ENCODE data around the gene LHX5.

LHX5 gene

GRCh38 chr12:113479216-113479589, 7.5 kb upstream of the LHX5 start:
- H3K4me1 ChIP-seq = no peaks in the 10 kb centered on the region
- H3K4me3 ChIP-seq = no peak overlapping the region
- peaks cover 72% of the 10 kb centered on the region for H3K27me3 ChIP-seq
- no peak for TF ChIP-seq Cebpa-rat (IDR thresholded peaks at IDR 0.05)
- H3K4me2 ChIP-seq = no peak overlapping the region
- peaks cover 12% of the 10 kb centered on the region; the same call in 1 of the 2 replicates for H4K20me1 ChIP-seq
- H3K9me3 ChIP-seq = peaks cover 56% of the 10 kb centered on the region
- H3K9ac ChIP-seq = no peak overlapping the region
- no peak overlapping the region for H3K27ac ChIP-seq
- no peaks in the 10 kb centered on the region for H3K36me3 ChIP-seq

GRCh38 chr12:113478351-113479011, 6.8 kb upstream of the LHX5 start:
- H3K4me2 ChIP-seq = no peak overlapping the region
- H4K20me1 ChIP-seq = peaks cover 19% of the 10 kb centered on the region; the same call in 1 of the 2 replicates
- TF ChIP-seq Cebpa-rat (IDR thresholded peaks at IDR 0.05) = no peak
- H3K27ac ChIP-seq = no peak overlapping the region
- H3K9me3 ChIP-seq = peaks cover 56% of the 10 kb centered on the region
- peaks cover 79% of the 10 kb centered on the region for H3K27me3 ChIP-seq
- H3K4me3 ChIP-seq = no peak overlapping the region
- no peak overlapping the region for H3K9ac ChIP-seq
- H3K36me3 ChIP-seq = no peaks in the 10 kb centered on the region
- no peaks in the 10 kb centered on the region for H3K4me1 ChIP-seq

- Histone ChIP-seq H3K27ac (no peak overlapping the region), H3K9ac (no peak overlapping the region), H3K4me2 (no peak overlapping the region), H3K4me1 (no peaks in the 10 kb centered on the region), H3K9me3 (peaks cover 56% of the 10 kb centered on the region), H3K27me3 (peaks cover 85% of the 10 kb centered on the region), H4K20me1 (peaks cover 26% of the 10 kb centered on the region; the same call in 1 of the 2 replicates), H3K4me3 (no peak overlapping the region), H3K36me3 (no peaks in the 10 kb centered on the region)
- no peak for TF ChIP-seq Cebpa-rat (IDR thresholded peaks at IDR 0.05)
Measured at GRCh38 chr12:113477842-113478215, 6.2 kb upstream of the LHX5 start.

GRCh38 chr12:113477171-113477841, 5.6 kb upstream of the LHX5 start:
- peaks cover 31% of the 10 kb centered on the region; the same call in 1 of the 2 replicates for H4K20me1 ChIP-seq
- no peak overlapping the region for H3K9ac ChIP-seq
- no peaks in the 10 kb centered on the region for H3K36me3 ChIP-seq
- TF ChIP-seq Cebpa-rat (IDR thresholded peaks at IDR 0.05) = no peak
- H3K9me3 ChIP-seq = peaks cover 56% of the 10 kb centered on the region
- H3K4me2 ChIP-seq = no peak overlapping the region
- H3K4me3 ChIP-seq = no peak overlapping the region
- no peak overlapping the region for H3K27ac ChIP-seq
- H3K27me3 ChIP-seq = peaks cover 91% of the 10 kb centered on the region
- H3K4me1 ChIP-seq = no peaks in the 10 kb centered on the region

- H3K4me1 ChIP-seq = no peaks in the 10 kb centered on the region
- peaks cover 56% of the 10 kb centered on the region for H3K9me3 ChIP-seq
- peaks cover 40% of the 10 kb centered on the region for H4K20me1 ChIP-seq
- no peak overlapping the region for H3K27ac ChIP-seq
- no peak for TF ChIP-seq Cebpa-rat (IDR thresholded peaks at IDR 0.05)
- H3K4me2 ChIP-seq = no peak overlapping the region
- H3K36me3 ChIP-seq = no peaks in the 10 kb centered on the region
- no peak overlapping the region for H3K9ac ChIP-seq
- peaks cover 98% of the 10 kb centered on the region for H3K27me3 ChIP-seq
- no peak overlapping the region for H3K4me3 ChIP-seq
Measured at GRCh38 chr12:113476176-113476986, 4.7 kb upstream of the LHX5 start.

GRCh38 chr12:113475451-113476175, 3.9 kb upstream of the LHX5 start:
- H3K4me1 ChIP-seq = no peaks in the 10 kb centered on the region
- no peak for TF ChIP-seq Cebpa-rat (IDR thresholded peaks at IDR 0.05)
- H3K9me3 ChIP-seq = peaks cover 56% of the 10 kb centered on the region
- no peak overlapping the region for H3K4me2 ChIP-seq
- H3K4me3 ChIP-seq = no peak overlapping the region
- no peak overlapping the region for H3K9ac ChIP-seq
- H4K20me1 ChIP-seq = peaks cover 48% of the 10 kb centered on the region
- H3K36me3 ChIP-seq = no peaks in the 10 kb centered on the region
- no peak overlapping the region for H3K27ac ChIP-seq
- H3K27me3 ChIP-seq = peaks cover 98% of the 10 kb centered on the region

GRCh38 chr12:113474635-113475436, 3.2 kb upstream of the LHX5 start:
- H3K9ac ChIP-seq = no peak overlapping the region
- H3K9me3 ChIP-seq = peaks cover 51% of the 10 kb centered on the region
- H3K4me1 ChIP-seq = no peaks in the 10 kb centered on the region
- no peak for TF ChIP-seq Cebpa-rat (IDR thresholded peaks at IDR 0.05)
- peaks cover 56% of the 10 kb centered on the region for H4K20me1 ChIP-seq
- no peak overlapping the region for H3K4me3 ChIP-seq
- H3K27me3 ChIP-seq = peaks cover 98% of the 10 kb centered on the region
- no peaks in the 10 kb centered on the region for H3K36me3 ChIP-seq
- no peak overlapping the region for H3K4me2 ChIP-seq
- no peak overlapping the region for H3K27ac ChIP-seq

GRCh38 chr12:113473942-113474341, 2.3 kb upstream of the LHX5 start:
- TF ChIP-seq Cebpa-rat (IDR thresholded peaks at IDR 0.05) = no peak
- peaks cover 65% of the 10 kb centered on the region for H4K20me1 ChIP-seq
- no peaks in the 10 kb centered on the region for H3K36me3 ChIP-seq
- no peaks in the 10 kb centered on the region for H3K4me1 ChIP-seq
- peaks cover 98% of the 10 kb centered on the region for H3K27me3 ChIP-seq
- H3K4me2 ChIP-seq = no peak overlapping the region
- no peak overlapping the region for H3K4me3 ChIP-seq
- no peak overlapping the region for H3K9ac ChIP-seq
- peaks cover 42% of the 10 kb centered on the region for H3K9me3 ChIP-seq
- H3K27ac ChIP-seq = no peak overlapping the region

- H3K4me2 ChIP-seq = no peak overlapping the region
- H3K9me3 ChIP-seq = peaks cover 37% of the 10 kb centered on the region
- no peak overlapping the region for H3K9ac ChIP-seq
- peaks cover 98% of the 10 kb centered on the region for H3K27me3 ChIP-seq
- peaks cover 70% of the 10 kb centered on the region for H4K20me1 ChIP-seq
- H3K4me3 ChIP-seq = no peak overlapping the region
- TF ChIP-seq Cebpa-rat (IDR thresholded peaks at IDR 0.05) = no peak
- no peaks in the 10 kb centered on the region for H3K36me3 ChIP-seq
- no peaks in the 10 kb centered on the region for H3K4me1 ChIP-seq
- no peak overlapping the region for H3K27ac ChIP-seq
Measured at GRCh38 chr12:113473400-113473799, 1.7 kb upstream of the LHX5 start.
